GM19328 (cell line): ENCODE measurements around the gene ACTN2.
"Not testable (repeated sequence)": the region's sequence is repeated elsewhere in the genome, so short reads cannot be mapped to it uniquely, and the experiment has no call there.

Source experiments
- ATAC-seq: cut with Tn5 transposase; IDR thresholded peaks from one replicate; pipeline ENCODE4 v1.9.1; 2021; ENCODE audit warnings: mild to moderate bottlenecking, moderate library complexity; ENCODE audit not compliant: unreplicated experiment

ACTN2 gene

DNA sequence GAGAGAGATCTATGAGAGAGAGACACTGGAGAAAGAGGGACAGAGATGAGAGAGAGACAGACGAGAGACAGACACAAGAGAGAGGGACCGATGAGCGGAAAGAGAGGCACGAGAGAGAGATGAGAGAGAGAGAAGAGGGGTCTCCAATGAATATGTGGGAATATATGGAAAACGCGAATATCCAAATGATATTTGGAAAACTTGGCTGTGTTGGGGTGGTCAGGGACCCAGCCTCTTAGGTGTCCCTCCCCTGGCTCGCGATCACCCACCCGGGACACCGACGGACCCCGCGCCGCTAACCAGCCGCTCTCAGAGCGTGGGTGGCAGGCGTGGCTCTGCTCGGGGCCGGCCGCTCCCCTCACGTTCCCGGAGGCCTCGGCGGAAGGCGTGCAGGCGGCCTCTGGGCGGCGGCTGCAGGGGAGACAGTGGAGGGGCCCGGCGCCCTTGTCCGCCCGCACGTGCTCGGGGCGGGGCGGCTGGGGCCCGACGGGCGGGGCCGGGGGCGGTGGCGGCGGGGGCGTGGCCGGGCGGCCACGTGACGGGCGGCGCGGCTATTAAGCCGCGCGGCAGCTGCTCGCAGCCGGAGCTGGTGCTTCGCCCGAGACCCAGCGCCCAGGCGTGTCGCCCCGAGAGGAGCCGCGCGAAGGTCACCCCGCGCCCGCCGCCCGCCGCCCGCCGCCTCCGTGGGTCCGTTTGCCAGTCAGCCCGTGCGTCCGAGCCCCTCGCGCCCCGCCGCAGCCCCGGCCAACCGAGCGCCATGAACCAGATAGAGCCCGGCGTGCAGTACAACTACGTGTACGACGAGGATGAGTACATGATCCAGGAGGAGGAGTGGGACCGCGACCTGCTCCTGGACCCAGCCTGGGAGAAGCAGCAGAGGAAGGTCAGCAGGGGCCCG lies at the start of gene ACTN2:
Gene ACTN2 (plus strand): TSS at position 583 of the 898 bp plus-strand sequence. CDS start 175 bp downstream, at position 758.
- ATAC-seq: peak; percentile 80

GRCh38 chr1:236638945-236639344 lies 47.4 kb upstream of the ACTN2 start:
- no peak for ATAC-seq

- ATAC-seq: no peak
Measured at GRCh38 chr1:236639686-236640085, 46.6 kb upstream of the ACTN2 start.

DNA sequence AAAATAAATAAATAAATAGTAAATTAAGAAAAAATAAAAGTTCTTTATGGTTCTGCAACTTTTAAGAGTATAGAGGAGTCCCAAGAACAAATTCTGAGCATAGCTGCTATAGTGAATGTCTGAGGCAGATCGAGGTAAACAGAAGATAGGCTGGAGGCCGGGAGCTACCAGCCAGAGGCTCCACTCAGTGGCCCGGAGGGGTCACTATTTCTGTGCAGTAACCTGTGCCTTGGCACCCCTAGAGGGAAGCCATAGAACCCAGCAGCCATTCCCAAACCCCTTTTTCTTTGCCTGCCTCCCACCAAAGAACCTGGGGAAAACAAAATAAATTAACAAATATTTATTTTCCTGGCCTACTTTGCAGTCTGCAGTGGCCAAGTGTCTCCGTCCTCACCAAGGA lies 43.5 kb upstream of the ACTN2 start:
- ATAC-seq: no peak

DNA sequence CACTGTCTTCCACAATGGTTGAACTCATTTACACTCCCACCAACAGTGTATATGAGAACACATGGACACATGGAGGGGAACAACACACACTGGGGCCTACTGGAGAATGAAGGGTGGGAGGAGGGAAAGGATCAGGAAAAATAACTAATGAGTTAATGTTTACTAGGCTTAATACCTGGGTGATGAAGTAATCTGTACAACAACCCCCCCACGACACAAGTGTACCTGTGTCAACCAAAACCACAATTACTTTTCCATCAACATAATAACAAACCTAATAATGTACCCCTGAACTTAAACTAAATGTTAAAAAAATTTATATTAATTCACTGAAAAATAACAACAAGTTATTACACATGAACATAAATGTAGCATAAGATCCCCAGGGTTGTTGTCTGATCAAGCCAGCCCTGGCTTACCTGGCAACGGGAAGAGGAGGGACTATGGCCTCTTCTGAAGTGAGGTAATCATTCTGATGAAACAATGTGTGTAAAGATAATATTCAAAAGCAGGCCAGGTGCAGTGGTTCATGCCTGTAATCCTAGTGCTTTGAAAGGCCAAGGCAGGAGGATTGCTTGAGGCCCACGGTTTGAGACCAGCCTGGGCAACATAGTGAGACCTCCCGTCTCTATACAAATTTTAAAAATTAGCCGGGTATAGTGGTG lies 41.2 kb upstream of the ACTN2 start:
- no peak for ATAC-seq

- ATAC-seq: no peak
Measured at GRCh38 chr1:236654511-236654910, 31.8 kb upstream of the ACTN2 start.

- ATAC-seq: no peak
Measured at GRCh38 chr1:236654957-236655356, 31.3 kb upstream of the ACTN2 start.

- no peak for ATAC-seq
Measured at GRCh38 chr1:236657398-236657797, 28.9 kb upstream of the ACTN2 start.

GRCh38 chr1:236659792-236660587 lies 26.3 kb upstream of the ACTN2 start:
- ATAC-seq: no peak

DNA sequence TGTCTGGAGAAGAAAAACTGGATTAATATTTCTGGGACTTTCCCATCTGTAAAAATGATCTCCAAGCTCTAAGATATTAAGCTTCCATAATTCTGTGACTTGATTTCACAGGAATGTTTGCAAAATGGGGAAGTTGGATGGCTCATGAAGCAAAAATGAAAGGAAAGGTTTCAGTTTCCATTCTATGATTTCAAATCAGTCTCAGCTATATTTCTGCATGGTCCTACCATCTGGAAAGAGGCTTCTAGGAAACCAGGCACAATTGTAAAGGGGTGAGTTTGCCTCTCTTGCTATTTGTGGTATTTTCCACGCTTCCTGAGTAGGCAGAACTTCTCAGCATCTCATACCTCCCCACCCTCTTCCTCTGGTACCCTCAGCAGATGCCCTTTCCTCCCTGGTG lies 22.4 kb upstream of the ACTN2 start:
- ATAC-seq: no peak

GRCh38 chr1:236668909-236669308 lies 17.4 kb upstream of the ACTN2 start:
- ATAC-seq: not testable (repeated sequence)

DNA sequence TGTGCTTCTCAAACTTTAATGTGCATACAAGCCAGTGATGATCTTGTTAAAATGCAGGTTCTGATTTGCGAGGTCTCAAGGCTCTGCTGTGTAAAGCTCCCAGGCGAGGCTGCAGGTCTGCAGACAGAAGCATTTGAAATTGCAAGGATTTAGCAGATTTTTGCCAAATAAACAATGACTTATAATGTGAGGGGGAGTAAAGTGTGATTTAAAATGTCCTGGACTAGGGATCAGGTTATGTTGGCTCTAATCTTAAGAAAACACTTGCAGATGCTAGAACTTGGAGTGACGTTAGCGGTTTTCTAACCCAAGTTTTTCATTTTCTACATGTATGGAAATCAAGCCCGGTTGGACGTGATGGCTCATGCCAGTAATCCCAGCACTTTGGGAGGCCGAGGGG lies 16.2 kb upstream of the ACTN2 start:
- no peak for ATAC-seq

- no peak for ATAC-seq
Measured at GRCh38 chr1:236673289-236673919, 12.9 kb upstream of the ACTN2 start.

- ATAC-seq: no peak
Measured at GRCh38 chr1:236677641-236678235, 8.6 kb upstream of the ACTN2 start.

- ATAC-seq: no peak
Measured at GRCh38 chr1:236681219-236681618, 5.1 kb upstream of the ACTN2 start.

- ATAC-seq: no peak
Measured at GRCh38 chr1:236685205-236685916, 938 bp upstream of the ACTN2 start.

- no peak for ATAC-seq
Measured at GRCh38 chr1:236686815-236687160, 489 bp downstream of the ACTN2 start.

DNA sequence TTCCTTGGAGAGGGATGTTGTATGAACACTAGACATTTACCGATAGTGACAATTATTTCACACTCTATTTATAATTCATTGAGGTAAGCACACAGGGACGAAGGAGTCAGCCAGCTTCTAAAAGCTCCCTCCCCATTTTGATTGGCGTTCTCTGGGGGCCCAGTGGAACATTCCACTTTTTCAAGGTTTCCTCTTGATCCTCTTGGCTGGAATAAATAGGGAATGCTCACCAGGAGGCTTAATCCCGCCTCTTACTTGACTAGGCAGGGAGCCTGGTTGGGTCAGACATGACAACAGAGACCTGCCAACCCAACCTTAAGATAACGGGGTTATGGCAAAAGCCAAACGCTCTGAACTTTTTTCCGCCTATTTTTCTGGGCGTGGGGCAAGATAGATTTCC lies 974 bp downstream of the ACTN2 start:
- ATAC-seq: no peak

DNA sequence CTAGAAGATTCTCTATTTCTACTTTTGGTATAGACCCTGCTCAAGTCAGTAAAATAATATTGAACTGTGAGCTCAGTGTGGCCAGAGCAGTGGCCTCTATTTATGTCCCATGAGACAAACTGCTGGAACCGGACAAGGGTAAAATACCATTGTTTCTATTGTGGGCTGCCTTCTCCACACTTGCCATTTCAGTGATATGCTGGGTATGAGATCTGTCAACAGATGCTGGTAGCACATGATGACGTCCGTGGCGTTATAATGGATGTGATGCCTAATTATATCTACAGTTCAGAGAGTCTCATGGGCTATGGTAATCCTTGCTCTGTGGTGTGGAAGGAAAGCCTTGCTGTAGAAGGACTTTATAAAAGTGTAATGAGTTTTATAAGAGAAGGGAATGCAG lies 2.4 kb downstream of the ACTN2 start:
- ATAC-seq: no peak
